ENCODE measurements around the gene FOXP4. TPM values are rescaled to one million over a fixed set of nuclear protein-coding genes. Genes with fewer than 3 reads are reported as not detected.

FOXP4 gene
- total RNA-seq, 4 donors from 2014 or later: 10.8 to 30.7 (median 17.7) TPM

DNA sequence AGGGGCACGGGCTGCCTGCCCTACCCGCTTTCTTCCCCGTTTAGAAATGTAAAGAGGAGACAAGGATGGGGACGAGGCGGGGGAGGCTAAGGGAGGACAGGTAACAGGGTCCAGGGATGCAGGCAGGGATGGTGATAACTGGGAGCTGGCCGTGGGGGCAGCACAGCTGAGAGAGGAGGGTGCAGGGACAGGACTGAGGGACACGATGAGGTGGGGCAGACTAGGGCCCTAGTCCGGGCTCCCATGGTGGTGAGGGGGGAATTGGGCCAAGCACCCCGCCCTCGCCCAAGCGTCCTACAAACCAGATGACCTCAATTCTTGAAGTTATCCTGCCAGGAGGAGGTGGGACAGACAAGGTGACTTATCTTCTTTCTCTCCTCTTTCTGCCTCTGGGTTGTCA lies 47.7 kb downstream of the FOXP4 start:
- no peak for TF ChIP-seq POLR2AphosphoS5 (IDR thresholded peaks at IDR 0.05)
- TF ChIP-seq POLR2A (IDR thresholded peaks at IDR 0.05; ENCODE audit: low read depth): no peak
- TF ChIP-seq, protein P1, sequence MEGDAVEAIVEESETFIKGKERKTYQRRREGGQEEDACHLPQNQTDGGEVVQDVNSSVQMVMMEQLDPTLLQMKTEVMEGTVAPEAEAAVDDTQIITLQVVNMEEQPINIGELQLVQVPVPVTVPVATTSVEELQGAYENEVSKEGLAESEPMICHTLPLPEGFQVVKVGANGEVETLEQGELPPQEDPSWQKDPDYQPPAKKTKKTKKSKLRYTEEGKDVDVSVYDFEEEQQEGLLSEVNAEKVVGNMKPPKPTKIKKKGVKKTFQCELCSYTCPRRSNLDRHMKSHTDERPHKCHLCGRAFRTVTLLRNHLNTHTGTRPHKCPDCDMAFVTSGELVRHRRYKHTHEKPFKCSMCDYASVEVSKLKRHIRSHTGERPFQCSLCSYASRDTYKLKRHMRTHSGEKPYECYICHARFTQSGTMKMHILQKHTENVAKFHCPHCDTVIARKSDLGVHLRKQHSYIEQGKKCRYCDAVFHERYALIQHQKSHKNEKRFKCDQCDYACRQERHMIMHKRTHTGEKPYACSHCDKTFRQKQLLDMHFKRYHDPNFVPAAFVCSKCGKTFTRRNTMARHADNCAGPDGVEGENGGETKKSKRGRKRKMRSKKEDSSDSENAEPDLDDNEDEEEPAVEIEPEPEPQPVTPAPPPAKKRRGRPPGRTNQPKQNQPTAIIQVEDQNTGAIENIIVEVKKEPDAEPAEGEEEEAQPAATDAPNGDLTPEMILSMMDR (IDR thresholded peaks at IDR 0.05): no peak
- TF ChIP-seq EP300 (IDR thresholded peaks at IDR 0.05): no peak
- H3K27me3 ChIP-seq: no peaks in the 10 kb centered on the region
- no peaks in the 10 kb centered on the region for H3K9me3 ChIP-seq
- intact Hi-C loops (cut with DNase I): no loop called here
- H3K4me3 ChIP-seq: no peak overlapping the region
- no peak overlapping the region for H3K27ac ChIP-seq (replicated peaks in 1 of 4)
- H3K36me3 ChIP-seq: peaks cover 20 to 91% (median 70%) of the 10 kb centered on the region in 4 donors
- 79% methylated on average over 11 of the region's 11 CpGs for WGBS
- H3K4me1 ChIP-seq: no peaks in the 10 kb centered on the region
- no peak for DNase-seq (ENCODE audit: extremely low spot score)

DNA sequence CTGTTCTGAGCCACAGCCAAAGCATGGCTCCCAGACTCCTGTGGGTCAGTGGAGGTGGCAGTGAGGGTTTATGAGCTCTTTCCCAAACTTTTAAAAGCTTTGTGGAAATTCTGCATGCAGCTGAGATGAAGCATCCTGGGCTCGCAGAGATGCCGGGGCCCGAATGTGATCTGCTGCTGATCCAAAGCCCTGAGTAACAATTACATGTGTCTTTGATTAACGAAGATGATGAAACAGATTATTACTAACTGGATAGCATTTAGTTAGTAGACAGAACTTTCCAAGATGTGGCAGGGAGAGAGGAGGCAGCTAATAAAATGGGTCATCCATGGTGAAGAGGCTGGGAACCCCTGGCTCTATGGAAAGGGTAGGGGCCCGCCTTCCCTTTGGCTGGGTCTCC lies 48.1 kb downstream of the FOXP4 start:
- H3K27me3 ChIP-seq: no peaks in the 10 kb centered on the region
- DNase-seq (ENCODE audit: extremely low spot score): no peak
- H3K36me3 ChIP-seq: peaks cover 24 to 91% (median 71%) of the 10 kb centered on the region in 4 donors
- no peak for TF ChIP-seq POLR2AphosphoS5 (IDR thresholded peaks at IDR 0.05)
- no peak for TF ChIP-seq POLR2A (IDR thresholded peaks at IDR 0.05; ENCODE audit: low read depth)
- TF ChIP-seq, protein P1 (IDR thresholded peaks at IDR 0.05): no peak
- no peak for TF ChIP-seq EP300 (IDR thresholded peaks at IDR 0.05)
- intact Hi-C loops (cut with DNase I): no loop called here
- 91% methylated on average over 5 of the region's 5 CpGs for WGBS
- H3K9me3 ChIP-seq: no peaks in the 10 kb centered on the region
- no peaks in the 10 kb centered on the region for H3K4me1 ChIP-seq
- no peak overlapping the region for H3K27ac ChIP-seq (replicated peaks in 1 of 4)
- no peak overlapping the region for H3K4me3 ChIP-seq

DNA sequence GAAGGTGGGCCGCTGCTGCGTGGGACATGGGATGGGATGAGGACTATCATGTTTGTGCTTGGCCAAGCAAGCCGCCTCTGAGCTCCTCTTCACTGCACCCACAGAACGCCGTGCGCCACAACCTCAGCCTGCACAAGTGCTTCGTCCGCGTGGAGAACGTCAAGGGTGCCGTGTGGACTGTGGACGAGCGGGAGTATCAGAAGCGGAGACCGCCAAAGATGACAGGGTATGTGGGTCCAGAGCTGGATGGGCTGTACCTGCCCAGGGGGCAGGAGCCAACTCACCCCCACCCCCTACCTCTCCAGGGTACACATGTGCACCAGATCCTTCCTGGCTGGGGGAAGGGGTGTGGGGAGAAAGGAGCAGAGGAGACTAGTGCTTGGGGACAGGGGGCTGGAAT lies 48.6 kb downstream of the FOXP4 start:
- intact Hi-C loops (cut with DNase I): no loop called here
- Histone ChIP-seq H3K27ac (replicated peaks in 1 of 4) (no peak overlapping the region), H3K4me1 (no peaks in the 10 kb centered on the region), H3K4me3 (no peak overlapping the region), H3K27me3 (no peaks in the 10 kb centered on the region), H3K9me3 (no peaks in the 10 kb centered on the region), H3K36me3 (peaks cover 24 to 91% (median 70%) of the 10 kb centered on the region in 4 donors)
- TF ChIP-seq POLR2A (IDR thresholded peaks at IDR 0.05; ENCODE audit: low read depth): no peak
- TF ChIP-seq POLR2AphosphoS5 (IDR thresholded peaks at IDR 0.05): no peak
- no peak for TF ChIP-seq EP300 (IDR thresholded peaks at IDR 0.05)
- TF ChIP-seq, protein P1 (IDR thresholded peaks at IDR 0.05): no peak
- 98% methylated on average over 9 of the region's 15 CpGs for WGBS
- DNase-seq (ENCODE audit: extremely low spot score): no peak

GRCh38 chr6:41595166-41595565 lies 49.0 kb downstream of the FOXP4 start:
- Histone ChIP-seq H3K4me3 (no peak overlapping the region), H3K4me1 (no peaks in the 10 kb centered on the region), H3K27me3 (no peaks in the 10 kb centered on the region), H3K9me3 (no peaks in the 10 kb centered on the region), H3K27ac (replicated peaks in 1 of 4) (no peak overlapping the region), H3K36me3 (peaks cover 20 to 91% (median 70%) of the 10 kb centered on the region in 4 donors)
- TF ChIP-seq, protein P1 (IDR thresholded peaks at IDR 0.05): no peak
- no peak for TF ChIP-seq EP300 (IDR thresholded peaks at IDR 0.05)
- TF ChIP-seq POLR2A (IDR thresholded peaks at IDR 0.05; ENCODE audit: low read depth): no peak
- TF ChIP-seq POLR2AphosphoS5 (IDR thresholded peaks at IDR 0.05): no peak
- WGBS: 88% methylated on average over 6 of the region's 6 CpGs
- DNase-seq (ENCODE audit: extremely low spot score): no peak
- intact Hi-C loops (cut with DNase I): no loop called here

- no peak overlapping the region for H3K27ac ChIP-seq (replicated peaks in 1 of 4)
- intact Hi-C loops (cut with DNase I): no loop called here
- H3K36me3 ChIP-seq: peaks cover 18 to 83% (median 62%) of the 10 kb centered on the region in 4 donors
- no peak for DNase-seq (ENCODE audit: extremely low spot score)
- no peaks in the 10 kb centered on the region for H3K9me3 ChIP-seq
- no peak for TF ChIP-seq POLR2AphosphoS5 (IDR thresholded peaks at IDR 0.05)
- TF ChIP-seq EP300 (IDR thresholded peaks at IDR 0.05): no peak
- TF ChIP-seq POLR2A (IDR thresholded peaks at IDR 0.05; ENCODE audit: low read depth): no peak
- TF ChIP-seq, protein P1 (IDR thresholded peaks at IDR 0.05): no peak
- WGBS: 95% methylated on average over 8 of the region's 10 CpGs
- no peaks in the 10 kb centered on the region for H3K4me1 ChIP-seq
- H3K4me3 ChIP-seq: no peak overlapping the region
- no peaks in the 10 kb centered on the region for H3K27me3 ChIP-seq
Measured at GRCh38 chr6:41596096-41596685, 50.0 kb downstream of the FOXP4 start.
